Fibroblast of lung (primary cell): ENCODE measurements around the gene PGLYRP4. TPM values are rescaled to one million over a fixed set of nuclear protein-coding genes. Genes with fewer than 3 reads are reported as not detected.

Experiments used
- DNase-seq, 2 donors: peaks; one replicate each; pipeline versions ENCODE4 v3.0.0 to v3.0.0-alpha.2; 2010; ENCODE audit warnings: low read depth in 2 of 2
- H2AFZ ChIP-seq: 2 replicates; pipeline ENCODE4 v1.5.1; 2012; ENCODE audit warnings: low read length, control low read depth, inconsistent platforms
- H3K27ac ChIP-seq: 2 replicates; pipeline ENCODE4 v1.5.1; 2011; ENCODE audit warnings: low read length, control low read depth; ENCODE audit not compliant: insufficient read depth
- H3K27me3 ChIP-seq: 2 replicates; pipeline ENCODE4 v1.5.1; 2011; ENCODE audit warnings: mild to moderate bottlenecking, low read length; ENCODE audit not compliant: control insufficient read depth, insufficient read depth
- H3K36me3 ChIP-seq: 2 replicates; pipeline ENCODE4 v1.5.1; 2011; ENCODE audit warnings: low read length; ENCODE audit not compliant: control insufficient read depth, insufficient read depth
- H3K4me1 ChIP-seq: 2 replicates; pipeline ENCODE4 v1.5.1; 2011; ENCODE audit warnings: low read length; ENCODE audit not compliant: control insufficient read depth, insufficient read depth; ENCODE audit errors: extremely low read depth
- H3K4me2 ChIP-seq: 2 replicates; pipeline ENCODE4 v1.5.1; 2011; ENCODE audit warnings: low read length, control low read depth; ENCODE audit not compliant: insufficient read depth; ENCODE audit errors: extremely low read depth
- H3K4me3 ChIP-seq, 4 experiments: fragments of 200-600 bp in 1 of 4; sonication (generic) in 1 of 4; replicated peaks in 1 of 4; 2 replicates each; pipeline ENCODE4 v1.5.1; 2011 to 2016; ENCODE audit warnings: low read length in 4 of 4, low read depth in 3 of 4, mild to moderate bottlenecking in 3 of 4, control low read depth in 2 of 4, inconsistent platforms in 1 of 4, mixed read lengths in 1 of 4; ENCODE audit not compliant: insufficient read depth in 1 of 4; ENCODE audit errors: control extremely low read depth in 1 of 4
- H3K79me2 ChIP-seq: 2 replicates; pipeline ENCODE4 v1.5.1; 2012; ENCODE audit warnings: mild to moderate bottlenecking, low read length, inconsistent platforms; ENCODE audit not compliant: control insufficient read depth, insufficient read depth
- H3K9ac ChIP-seq: 2 replicates; pipeline ENCODE4 v1.5.1; 2011; ENCODE audit warnings: mild to moderate bottlenecking, low read length, control low read depth; ENCODE audit not compliant: insufficient read depth
- H3K9me3 ChIP-seq: 2 replicates; pipeline ENCODE4 v1.5.1; 2012; ENCODE audit warnings: low read depth, low read length; ENCODE audit not compliant: control insufficient read depth, insufficient read depth
- H4K20me1 ChIP-seq: 2 replicates; pipeline ENCODE4 v1.5.1; 2011; ENCODE audit warnings: low read length; ENCODE audit not compliant: control insufficient read depth, insufficient read depth; ENCODE audit errors: extremely low read depth
- CTCF ChIP-seq, 2 donors: IDR thresholded peaks in 1 of 2; conservative IDR thresholded peaks in 1 of 2; 1 replicate in 1 of 2; 2 replicates in 1 of 2; pipeline ENCODE4 v1.5.1; 2011 to 2012; ENCODE audit warnings: low read length in 2 of 2, control low read depth in 1 of 2, inconsistent platforms in 1 of 2, low read depth in 1 of 2, mild to moderate bottlenecking in 1 of 2
- EZH2 ChIP-seq: IDR thresholded peaks from 2 replicates; pipeline ENCODE4 v1.5.1; 2012; ENCODE audit warnings: low read length, control low read depth, mild to moderate bottlenecking; ENCODE audit errors: missing control alignments
- polyA plus RNA-seq, 2 donors: library from polyadenylated mRNA; depleted of rRNA in 1 of 2; stranded (reverse) in 1 of 2; unstranded in 1 of 2; fragments of >200 nt; gene quantifications; 2 replicates each; pipeline ENCODE4 v1.2.1, GENCODE V29; 2011 to 2012; ENCODE audit warnings: missing spikeins in 1 of 2
- total RNA-seq: library from RNA; depleted of rRNA; stranded (reverse); fragments of >200 nt; gene quantifications from 2 replicates; pipeline ENCODE4 v1.2.1, GENCODE V29; 2014

PGLYRP4 gene
- total and polyA plus RNA-seq, 2 donors (not counting 1 experiment from before 2014, with no cell fraction given): not detected

GRCh38 chr1:153346077-153346723 is 2.4 kb downstream of the PGLYRP4 start:
- H3K79me2 ChIP-seq: no peaks in the 10 kb centered on the region
- no peak overlapping the region for H2AFZ ChIP-seq
- no peaks in the 10 kb centered on the region for H3K4me1 ChIP-seq
- H3K27ac ChIP-seq: no peak overlapping the region
- TF ChIP-seq EZH2 (no peak), CTCF (conservative IDR thresholded peaks at IDR 0.05 in 1 of 2, IDR thresholded peaks at IDR 0.05 in 1 of 2; ENCODE audit: low read depth in 1 of 2, low read length in 2 of 2) (no peak)
- no peaks in the 10 kb centered on the region for H3K36me3 ChIP-seq
- H3K27me3 ChIP-seq: peaks cover 12% of the 10 kb centered on the region
- H3K4me2 ChIP-seq: no peak overlapping the region
- no peaks in the 10 kb centered on the region for H4K20me1 ChIP-seq
- no peaks in the 10 kb centered on the region for H3K9me3 ChIP-seq
- no peak overlapping the region for H3K4me3 ChIP-seq
- DNase-seq: no peak
- no peak overlapping the region for H3K9ac ChIP-seq

GRCh38 chr1:153345187-153346076 is 3.2 kb downstream of the PGLYRP4 start:
- TF ChIP-seq EZH2 (no peak), CTCF (conservative IDR thresholded peaks at IDR 0.05 in 1 of 2, IDR thresholded peaks at IDR 0.05 in 1 of 2; ENCODE audit: low read depth in 1 of 2, low read length in 2 of 2) (no peak)
- H3K4me1 ChIP-seq: no peaks in the 10 kb centered on the region
- peaks cover 12% of the 10 kb centered on the region for H3K27me3 ChIP-seq

GRCh38 chr1:153344718-153345025 is 4.0 kb downstream of the PGLYRP4 start:
- H3K4me1 ChIP-seq: no peaks in the 10 kb centered on the region
- no peak overlapping the region for H3K4me2 ChIP-seq
- H3K79me2 ChIP-seq: no peaks in the 10 kb centered on the region
- H3K4me3 ChIP-seq: no peak overlapping the region
- no peaks in the 10 kb centered on the region for H3K36me3 ChIP-seq
- no peaks in the 10 kb centered on the region for H4K20me1 ChIP-seq
- H3K9ac ChIP-seq: no peak overlapping the region
- peaks cover 12% of the 10 kb centered on the region for H3K27me3 ChIP-seq
- no peak for DNase-seq
- H2AFZ ChIP-seq: no peak overlapping the region
- TF ChIP-seq EZH2: no peak
- no peak for TF ChIP-seq CTCF (conservative IDR thresholded peaks at IDR 0.05 in 1 of 2, IDR thresholded peaks at IDR 0.05 in 1 of 2; ENCODE audit: low read depth in 1 of 2, low read length in 2 of 2)
- H3K27ac ChIP-seq: no peak overlapping the region
- no peaks in the 10 kb centered on the region for H3K9me3 ChIP-seq

More at GRCh38 chr1:153345187-153346076, 3.2 kb downstream of the PGLYRP4 start:
- no peaks in the 10 kb centered on the region for H3K9me3 ChIP-seq
- H3K79me2 ChIP-seq: no peaks in the 10 kb centered on the region
- H2AFZ ChIP-seq: no peak overlapping the region
- DNase-seq: no peak
- no peak overlapping the region for H3K9ac ChIP-seq
- H3K4me2 ChIP-seq: no peak overlapping the region
- no peaks in the 10 kb centered on the region for H4K20me1 ChIP-seq
- no peak overlapping the region for H3K4me3 ChIP-seq
- no peak overlapping the region for H3K27ac ChIP-seq
- no peaks in the 10 kb centered on the region for H3K36me3 ChIP-seq
